ENCODE data around the gene TCN2. TPM values are rescaled to one million over a fixed set of nuclear protein-coding genes. Genes with fewer than 3 reads are reported as not detected.

The TCN2 gene
- total RNA-seq, 1 experiment from 2014 or later: 2.2 TPM

DNA sequence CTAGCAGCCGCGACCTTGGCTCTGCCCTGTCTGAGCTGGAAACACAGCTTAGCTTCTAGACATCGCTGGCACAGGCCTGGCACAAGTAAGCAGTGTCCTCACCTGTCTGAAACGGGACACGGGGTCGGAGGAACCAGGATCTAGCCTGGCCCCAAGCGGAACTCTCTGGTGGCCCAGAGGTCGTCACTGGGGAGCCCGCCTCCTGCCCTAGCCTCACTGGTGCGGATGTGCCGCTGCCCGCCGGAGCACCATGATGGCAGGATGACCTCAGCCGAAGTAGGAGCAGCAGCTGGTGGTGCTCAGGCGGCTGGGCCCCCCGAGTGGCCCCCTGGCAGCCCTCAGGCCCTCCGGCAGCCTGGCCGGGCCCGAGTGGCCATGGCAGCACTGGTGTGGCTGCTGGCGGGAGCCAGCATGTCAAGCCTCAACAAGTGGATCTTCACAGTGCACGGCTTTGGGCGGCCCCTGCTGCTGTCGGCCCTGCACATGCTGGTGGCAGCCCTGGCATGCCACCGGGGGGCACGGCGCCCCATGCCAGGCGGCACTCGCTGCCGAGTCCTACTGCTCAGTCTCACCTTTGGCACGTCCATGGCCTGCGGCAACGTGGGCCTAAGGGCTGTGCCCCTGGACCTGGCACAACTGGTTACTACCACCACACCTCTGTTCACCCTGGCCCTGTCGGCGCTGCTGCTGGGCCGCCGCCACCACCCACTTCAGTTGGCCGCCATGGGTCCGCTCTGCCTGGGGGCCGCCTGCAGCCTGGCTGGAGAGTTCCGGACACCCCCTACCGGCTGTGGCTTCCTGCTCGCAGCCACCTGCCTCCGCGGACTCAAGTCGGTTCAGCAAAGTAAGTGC lies 29.5 kb downstream of the TCN2 start (continued):
- TF ChIP-seq SIN3A (IDR thresholded peaks at IDR 0.05; ENCODE audit: low read depth) (no peak), EGR1 (IDR thresholded peaks at IDR 0.05; ENCODE audit: low read depth) (no peak), POLR2AphosphoS5 (IDR thresholded peaks at IDR 0.05; ENCODE audit: low read depth, low read length) (no peak), EZH2 (IDR thresholded peaks at IDR 0.05) (no peak), TCF7L2 (IDR thresholded peaks at IDR 0.05; ENCODE audit: borderline replicate concordance, extremely low read depth, insufficient read depth, insufficient read length) (no peak), YY1 (IDR thresholded peaks at IDR 0.05; ENCODE audit: extremely low read depth, insufficient replicate concordance, low read depth, low read length) (no peak), FOSL1 (IDR thresholded peaks at IDR 0.05; ENCODE audit: low read depth) (no peak)
- TF ChIP-seq, protein P1, sequence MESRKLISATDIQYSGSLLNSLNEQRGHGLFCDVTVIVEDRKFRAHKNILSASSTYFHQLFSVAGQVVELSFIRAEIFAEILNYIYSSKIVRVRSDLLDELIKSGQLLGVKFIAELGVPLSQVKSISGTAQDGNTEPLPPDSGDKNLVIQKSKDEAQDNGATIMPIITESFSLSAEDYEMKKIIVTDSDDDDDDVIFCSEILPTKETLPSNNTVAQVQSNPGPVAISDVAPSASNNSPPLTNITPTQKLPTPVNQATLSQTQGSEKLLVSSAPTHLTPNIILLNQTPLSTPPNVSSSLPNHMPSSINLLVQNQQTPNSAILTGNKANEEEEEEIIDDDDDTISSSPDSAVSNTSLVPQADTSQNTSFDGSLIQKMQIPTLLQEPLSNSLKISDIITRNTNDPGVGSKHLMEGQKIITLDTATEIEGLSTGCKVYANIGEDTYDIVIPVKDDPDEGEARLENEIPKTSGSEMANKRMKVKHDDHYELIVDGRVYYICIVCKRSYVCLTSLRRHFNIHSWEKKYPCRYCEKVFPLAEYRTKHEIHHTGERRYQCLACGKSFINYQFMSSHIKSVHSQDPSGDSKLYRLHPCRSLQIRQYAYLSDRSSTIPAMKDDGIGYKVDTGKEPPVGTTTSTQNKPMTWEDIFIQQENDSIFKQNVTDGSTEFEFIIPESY (IDR thresholded peaks at IDR 0.05; ENCODE audit: extremely low read depth, insufficient replicate concordance, low read length): no peak

DNA sequence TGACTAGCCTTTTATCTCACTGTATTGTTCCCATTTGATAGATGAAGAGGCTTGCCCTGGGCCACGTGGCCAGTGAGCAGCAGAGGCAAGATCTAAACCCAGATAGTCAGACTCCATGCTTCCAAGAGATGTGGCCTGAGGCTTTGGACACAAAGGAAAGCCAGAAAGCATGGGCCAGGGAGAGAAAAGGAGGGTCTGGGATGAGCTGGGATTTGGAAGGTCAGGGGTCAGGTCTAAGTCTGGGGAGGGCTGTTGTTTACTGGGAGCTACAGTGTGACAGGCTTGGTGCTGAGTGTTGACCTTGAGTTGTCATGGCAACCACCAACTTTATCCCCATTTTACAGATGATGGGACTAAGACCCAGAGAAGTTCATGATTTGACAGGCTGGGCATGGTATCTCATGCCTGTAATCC lies 30.7 kb downstream of the TCN2 start:
- H3K79me2 ChIP-seq (ENCODE audit: insufficient read depth, low read length): peaks cover 18% of the 10 kb centered on the region; the same call in 1 of the 2 replicates
- RAD21 ChIA-PET (ENCODE audit: low non-redundant PET in 1 of 2, low total read pairs in 2 of 2, uncharacterized antibody in 2 of 2, unreplicated experiment in 2 of 2): interaction anchor here in 1 of 2 experiments (0.6 kb wide), 1 partner anchor 894 kb away, joined by 3 read pairs; no protein-coding TSS in a partner anchor
- CTCF ChIA-PET: no interaction called here
- H4K20me1 ChIP-seq (ENCODE audit: insufficient read depth): no peaks in the 10 kb centered on the region
- DNase-seq (ENCODE audit: low read depth, low spot score) (no peak), ATAC-seq (no peak)
- H3K27me3 ChIP-seq (ENCODE audit: insufficient read depth, low read length): no peaks in the 10 kb centered on the region
- POLR2A ChIA-PET: no interaction called here
- H3K4me3 ChIP-seq (replicated peaks in 1 of 2; ENCODE audit: low read depth in 1 of 2, low read length in 2 of 2): no peak overlapping the region
- H3K36me3 ChIP-seq (ENCODE audit: control insufficient read depth in 1 of 2, insufficient read depth in 2 of 2, low read length in 2 of 2): no peaks in the 10 kb centered on the region
- no peaks in the 10 kb centered on the region for H3K9me2 ChIP-seq (ENCODE audit: insufficient read depth)
- no peak overlapping the region for H2AFZ ChIP-seq (ENCODE audit: low read depth, low read length, poor library complexity, severe bottlenecking)
- H3K9ac ChIP-seq (ENCODE audit: low read length): no peak overlapping the region
- intact Hi-C loops (cut with micrococcal nuclease): loop anchor here (10.0 kb wide), 1 partner anchor 287 kb away; no protein-coding TSS in a partner anchor
- peaks cover 17 to 29% of the 10 kb centered on the region in 2 experiments for H3K4me1 ChIP-seq (ENCODE audit: control insufficient read depth in 1 of 2, insufficient read depth in 2 of 2, low read length in 2 of 2)
- peak overlapping the region; percentile 79; the same call in 1 of the 2 replicates for H3K4me2 ChIP-seq (ENCODE audit: low read length)
- no peak overlapping the region for H3K27ac ChIP-seq (ENCODE audit: low read depth, low read length)
- H3K9me3 ChIP-seq (ENCODE audit: control insufficient read depth in 1 of 2, insufficient read depth in 1 of 2, low read depth in 1 of 2, low read length in 2 of 2): no peaks in the 10 kb centered on the region
- BruUV-seq (replicated peaks): no TSS peak
- TF ChIP-seq, protein P2, sequence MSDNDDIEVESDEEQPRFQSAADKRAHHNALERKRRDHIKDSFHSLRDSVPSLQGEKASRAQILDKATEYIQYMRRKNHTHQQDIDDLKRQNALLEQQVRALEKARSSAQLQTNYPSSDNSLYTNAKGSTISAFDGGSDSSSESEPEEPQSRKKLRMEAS (IDR thresholded peaks at IDR 0.05): no peak
- TF ChIP-seq POLR2A (IDR thresholded peaks at IDR 0.05; ENCODE audit: borderline replicate concordance, extremely low read depth, insufficient read depth, insufficient read length): no peak
- TF ChIP-seq SRF (IDR thresholded peaks at IDR 0.05; ENCODE audit: low read depth): no peak
- no peak for TF ChIP-seq RAD21 (IDR thresholded peaks at IDR 0.05; ENCODE audit: low read depth)
- no peak for TF ChIP-seq EZH2 (IDR thresholded peaks at IDR 0.05)
- TF ChIP-seq YY1 (IDR thresholded peaks at IDR 0.05; ENCODE audit: extremely low read depth, insufficient replicate concordance, low read depth, low read length): no peak
- TF ChIP-seq, protein P1 (IDR thresholded peaks at IDR 0.05; ENCODE audit: extremely low read depth, insufficient replicate concordance, low read length): no peak
- no peak for TF ChIP-seq ZNF274 (IDR thresholded peaks at IDR 0.05; ENCODE audit: low read depth, low read length)
- TF ChIP-seq, protein P3, sequence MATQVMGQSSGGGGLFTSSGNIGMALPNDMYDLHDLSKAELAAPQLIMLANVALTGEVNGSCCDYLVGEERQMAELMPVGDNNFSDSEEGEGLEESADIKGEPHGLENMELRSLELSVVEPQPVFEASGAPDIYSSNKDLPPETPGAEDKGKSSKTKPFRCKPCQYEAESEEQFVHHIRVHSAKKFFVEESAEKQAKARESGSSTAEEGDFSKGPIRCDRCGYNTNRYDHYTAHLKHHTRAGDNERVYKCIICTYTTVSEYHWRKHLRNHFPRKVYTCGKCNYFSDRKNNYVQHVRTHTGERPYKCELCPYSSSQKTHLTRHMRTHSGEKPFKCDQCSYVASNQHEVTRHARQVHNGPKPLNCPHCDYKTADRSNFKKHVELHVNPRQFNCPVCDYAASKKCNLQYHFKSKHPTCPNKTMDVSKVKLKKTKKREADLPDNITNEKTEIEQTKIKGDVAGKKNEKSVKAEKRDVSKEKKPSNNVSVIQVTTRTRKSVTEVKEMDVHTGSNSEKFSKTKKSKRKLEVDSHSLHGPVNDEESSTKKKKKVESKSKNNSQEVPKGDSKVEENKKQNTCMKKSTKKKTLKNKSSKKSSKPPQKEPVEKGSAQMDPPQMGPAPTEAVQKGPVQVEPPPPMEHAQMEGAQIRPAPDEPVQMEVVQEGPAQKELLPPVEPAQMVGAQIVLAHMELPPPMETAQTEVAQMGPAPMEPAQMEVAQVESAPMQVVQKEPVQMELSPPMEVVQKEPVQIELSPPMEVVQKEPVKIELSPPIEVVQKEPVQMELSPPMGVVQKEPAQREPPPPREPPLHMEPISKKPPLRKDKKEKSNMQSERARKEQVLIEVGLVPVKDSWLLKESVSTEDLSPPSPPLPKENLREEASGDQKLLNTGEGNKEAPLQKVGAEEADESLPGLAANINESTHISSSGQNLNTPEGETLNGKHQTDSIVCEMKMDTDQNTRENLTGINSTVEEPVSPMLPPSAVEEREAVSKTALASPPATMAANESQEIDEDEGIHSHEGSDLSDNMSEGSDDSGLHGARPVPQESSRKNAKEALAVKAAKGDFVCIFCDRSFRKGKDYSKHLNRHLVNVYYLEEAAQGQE (IDR thresholded peaks at IDR 0.05; ENCODE audit: low read depth): no peak
- no peak for TF ChIP-seq JUND (IDR thresholded peaks at IDR 0.05)

Data from HCT116 (cell line).